GM23248 (cell line): ENCODE data around the gene FGFR2.

Experiments used
- EZH2 ChIP-seq: fragments of 200-600 bp; sonication (generic); IDR thresholded peaks from 2 replicates; pipeline ENCODE4 v1.6.1; 2018; ENCODE audit warnings: antibody characterized with exemption, mild to moderate bottlenecking; ENCODE audit not compliant: insufficient read depth, poor library complexity, severe bottlenecking
- EZH2phosphoT487 ChIP-seq: fragments of 200-600 bp; sonication (generic); IDR thresholded peaks from 2 replicates; pipeline ENCODE4 v1.6.1; 2018; ENCODE audit warnings: antibody characterized with exemption, moderate library complexity, mild to moderate bottlenecking, low read depth; ENCODE audit not compliant: insufficient read depth

DNA sequence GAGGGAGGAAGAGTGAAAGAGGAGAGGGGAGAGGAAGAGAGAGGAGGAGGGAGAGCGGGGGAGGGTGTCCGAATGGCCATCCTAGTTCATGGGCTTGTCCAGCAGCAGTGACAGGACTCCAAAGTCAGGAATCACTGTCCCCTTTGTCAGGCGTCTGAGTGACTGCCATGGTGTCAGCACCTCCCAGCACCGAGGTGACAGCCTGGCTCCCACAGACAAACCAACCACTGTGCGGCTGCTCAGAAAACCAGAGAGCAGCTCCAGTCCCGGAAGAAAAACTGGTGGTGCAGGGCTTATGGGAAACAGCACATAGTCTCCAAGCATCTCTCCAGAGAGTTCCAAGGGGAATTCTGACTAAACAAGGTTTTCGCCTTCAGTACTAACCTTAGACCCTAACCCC, 18.9 kb upstream of the FGFR2 start:
- TF ChIP-seq EZH2 (no peak), EZH2phosphoT487 (no peak)
